B cell (primary cell): Measurements from ENCODE around the gene PRKCZ. TPM values are rescaled to one million over a fixed set of nuclear protein-coding genes. Genes with fewer than 3 reads are reported as not detected.

Experiments used
- ATAC-seq: fragments of 200-7000 bp; cut with Tn5 transposase; one replicate; pipeline ENCODE4 v1.10.0; 2021; ENCODE audit warnings: low read depth, mild to moderate bottlenecking, moderate number of reproducible peaks, moderate library complexity
- CTCF ChIA-PET: fragments of 350-600 bp; sonication (Branson Sonifier 250); formaldehyde crosslinking; loops from one replicate; lab custom pipeline; 2021; ENCODE audit warnings: antibody characterized with exemption, inconsistent platforms; lab: Charles Lee
- POLR2A ChIA-PET: fragments of 350-600 bp; sonication (Branson Sonifier 250); formaldehyde crosslinking; loops from one replicate; lab custom pipeline; 2021; ENCODE audit warnings: antibody characterized with exemption; lab: Charles Lee
- DNase-seq: peaks from one replicate; pipeline ENCODE4 v3.0.0; 2013
- H2AFZ ChIP-seq: 2 replicates; pipeline ENCODE4 v1.6.1; 2012; ENCODE audit warnings: mild to moderate bottlenecking, low read depth, low read length; ENCODE audit not compliant: insufficient read depth, poor library complexity, severe bottlenecking
- H3K27ac ChIP-seq, 2 donors: 1 replicate in 1 of 2; 2 replicates in 1 of 2; pipeline ENCODE4 v1.5.1; 2012 to 2013; ENCODE audit warnings: low read length in 2 of 2, mild to moderate bottlenecking in 2 of 2, moderate library complexity in 1 of 2
- H3K27me3 ChIP-seq, 4 experiments: fragments of 200-600 bp in 1 of 4; sonication (generic) in 1 of 4; replicated peaks in 1 of 4; 1 replicate in 2 of 4; 2 replicates in 2 of 4; pipeline versions ENCODE4 v1.6.1 to v1.7.0; 2013 to 2016; ENCODE audit warnings: low read length in 3 of 4, mild to moderate bottlenecking in 2 of 4, mixed read lengths in 1 of 4, moderate library complexity in 1 of 4; ENCODE audit not compliant: insufficient read depth in 4 of 4, control insufficient read depth in 3 of 4; ENCODE audit errors: control extremely low read depth in 1 of 4
- H3K36me3 ChIP-seq, 2 experiments: replicated peaks in 1 of 2; 1 replicate in 1 of 2; 2 replicates in 1 of 2; pipeline versions ENCODE4 v1.6.1 to v1.7.1; 2013; ENCODE audit warnings: low read length in 1 of 2; ENCODE audit not compliant: insufficient read depth in 2 of 2, control insufficient read depth in 1 of 2; ENCODE audit errors: control extremely low read depth in 1 of 2, extremely low read depth in 1 of 2
- H3K4me1 ChIP-seq, 2 donors: fragments of 200-600 bp in 1 of 2; sonication (generic) in 1 of 2; 1 replicate in 1 of 2; 2 replicates in 1 of 2; pipeline versions ENCODE4 v1.5.1 to v1.6.1; 2013 to 2017; ENCODE audit warnings: low read length in 2 of 2; ENCODE audit not compliant: control insufficient read depth in 2 of 2, insufficient read depth in 2 of 2
- H3K4me2 ChIP-seq: replicated peaks from 2 replicates; pipeline ENCODE3; 2012; ENCODE audit warnings: mild to moderate bottlenecking, low read depth, low read length; ENCODE audit not compliant: poor library complexity, severe bottlenecking
- H3K4me3 ChIP-seq, 5 experiments: fragments of 200-600 bp in 1 of 5; sonication (generic) in 1 of 5; 1 replicate in 3 of 5; 2 replicates in 2 of 5; pipeline versions ENCODE4 v1.5.1 to v1.7.0; 2011 to 2016; ENCODE audit warnings: low read length in 4 of 5, mild to moderate bottlenecking in 4 of 5, low read depth in 2 of 5, control low read depth in 1 of 5, moderate library complexity in 1 of 5; ENCODE audit not compliant: insufficient read depth in 1 of 5; ENCODE audit errors: control extremely low read depth in 1 of 5, extremely low read depth in 1 of 5
- H3K79me2 ChIP-seq: fragments of 200-600 bp; sonication (generic); one replicate; pipeline ENCODE4 v1.6.0; 2016; ENCODE audit warnings: low read length; ENCODE audit not compliant: control insufficient read depth, insufficient read depth
- H3K9ac ChIP-seq: fragments of 200-600 bp; sonication (generic); 2 replicates; pipeline ENCODE4 v1.6.1; 2017; ENCODE audit warnings: mild to moderate bottlenecking, low read length, moderate library complexity
- H3K9me3 ChIP-seq, 3 donors: one replicate each; pipeline versions ENCODE4 v1.6.1 to v1.7.1; 2013; ENCODE audit warnings: low read length in 2 of 3; ENCODE audit not compliant: control insufficient read depth in 2 of 3, insufficient read depth in 1 of 3; ENCODE audit errors: control extremely low read depth in 1 of 3
- H4K20me1 ChIP-seq: 2 replicates; pipeline ENCODE4 v1.6.0; 2012; ENCODE audit warnings: mild to moderate bottlenecking, low read length; ENCODE audit not compliant: insufficient read depth, control insufficient read depth, poor library complexity, severe bottlenecking
- H3K27ac Mint-ChIP-seq: one replicate; pipeline ENCODE4 v1.8.0; 2021; ENCODE audit warnings: mixed read lengths
- H3K27me3 Mint-ChIP-seq: one replicate; pipeline ENCODE4 v1.8.0; 2021; ENCODE audit warnings: mixed read lengths
- H3K4me1 Mint-ChIP-seq: one replicate; pipeline ENCODE4 v1.8.0; 2021; ENCODE audit warnings: mixed read lengths
- H3K4me3 Mint-ChIP-seq: one replicate; pipeline ENCODE4 v1.8.0; 2021; ENCODE audit warnings: mixed read lengths
- H3K9me3 Mint-ChIP-seq: one replicate; pipeline ENCODE4 v1.8.0; 2022; ENCODE audit warnings: mixed read lengths; ENCODE audit not compliant: insufficient read depth
- EZH2 ChIP-seq: IDR thresholded peaks from 2 replicates; pipeline ENCODE4 v1.6.1; 2012; ENCODE audit warnings: borderline replicate concordance, low read depth, mild to moderate bottlenecking, moderate library complexity, low read length; ENCODE audit not compliant: insufficient read depth, poor library complexity, severe bottlenecking
- WGBS: methylation state at CpG from one replicate; pipeline ENCODE4 v1.1.5; 2013; ENCODE audit warnings: missing lambda C conversion rate; ENCODE audit not compliant: insufficient coverage; 5-methylcytosine and 5-hydroxymethylcytosine counted together
- intact Hi-C: fragments of 100-400 bp; cut with micrococcal nuclease; formaldehyde crosslinking; loops from one replicate; pipeline ENCODE4 v1.10.0; 2022
- polyA plus RNA-seq: library from polyadenylated mRNA; depleted of rRNA; stranded (reverse); fragments of >200 nt; gene quantifications from 2 replicates; pipeline ENCODE4 v1.2.3, GENCODE V29; 2012
- total RNA-seq, 2 donors: library from RNA; stranded (reverse); fragments of 120-200 nt in 1 of 2; gene quantifications; 1 replicate in 1 of 2; 2 replicates in 1 of 2; pipeline versions ENCODE4 v1.2.3 to v1.2.4, GENCODE V29; 2013 to 2022
- TF ChIP-seq, protein P1 (sequence below): fragments of 200-600 bp; IDR thresholded peaks from one replicate; pipeline ENCODE4 v1.8.0; 2022; ENCODE audit warnings: antibody characterized with exemption, mild to moderate bottlenecking

The PRKCZ gene
- total and polyA plus RNA-seq, 2 donors (not counting 1 experiment from before 2014, with no cell fraction given), result 17.9 to 53.2 TPM

DNA sequence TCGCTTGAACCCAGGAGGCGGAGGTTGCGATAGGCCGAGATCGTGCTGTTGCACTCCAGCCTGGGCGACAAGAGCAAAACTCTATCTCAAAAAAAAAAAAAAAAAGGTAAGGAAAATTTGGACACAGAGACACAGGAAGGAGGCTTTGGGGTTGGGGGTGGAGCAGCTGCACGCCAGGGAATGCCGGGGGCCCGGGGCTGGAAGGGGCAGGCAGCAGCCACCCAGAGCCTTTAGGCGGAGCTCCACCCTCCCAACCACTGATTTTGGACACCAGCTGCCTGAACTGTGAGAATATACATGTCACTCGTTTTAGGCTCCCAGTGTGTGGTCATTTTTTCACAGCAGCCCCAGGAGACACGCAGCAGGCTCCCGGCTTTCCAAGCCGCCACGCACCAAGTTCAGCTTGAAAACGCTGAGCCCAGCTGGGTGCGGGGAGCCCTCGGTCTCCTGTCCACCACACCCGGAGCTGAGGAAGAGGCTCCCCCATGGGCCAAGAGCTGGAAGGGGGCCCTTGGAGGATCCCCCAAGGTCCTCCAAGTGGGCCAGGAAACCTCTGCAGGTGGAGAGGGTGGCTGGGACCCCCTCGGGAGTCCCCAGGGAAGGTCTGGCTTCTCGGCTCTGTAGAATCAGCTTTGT, 150.2 kb downstream of the PRKCZ start:
- Histone ChIP-seq H3K36me3 (no peaks in the 10 kb centered on the region), H3K27ac (no peak overlapping the region), H3K79me2 (peaks cover 6% of the 10 kb centered on the region), H4K20me1 (no peaks in the 10 kb centered on the region), H3K9ac (no peak overlapping the region), H3K4me2 (peak overlapping the region; percentile 30), H3K4me1 (peaks cover 46 to 59% of the 10 kb centered on the region in 2 donors), H3K27me3 (no peaks in the 10 kb centered on the region), H3K4me3 (no peak overlapping the region), H2AFZ (no peak overlapping the region), H3K9me3 (no peaks in the 10 kb centered on the region)
- Mint-ChIP-seq H3K27me3 (no peaks in the 10 kb centered on the region), H3K27ac (no peak overlapping the region), H3K4me3 (no peak overlapping the region), H3K4me1 (peaks cover 39% of the 10 kb centered on the region), H3K9me3 (no peaks in the 10 kb centered on the region)
- DNase-seq, result no peak
- TF ChIP-seq, protein P1, sequence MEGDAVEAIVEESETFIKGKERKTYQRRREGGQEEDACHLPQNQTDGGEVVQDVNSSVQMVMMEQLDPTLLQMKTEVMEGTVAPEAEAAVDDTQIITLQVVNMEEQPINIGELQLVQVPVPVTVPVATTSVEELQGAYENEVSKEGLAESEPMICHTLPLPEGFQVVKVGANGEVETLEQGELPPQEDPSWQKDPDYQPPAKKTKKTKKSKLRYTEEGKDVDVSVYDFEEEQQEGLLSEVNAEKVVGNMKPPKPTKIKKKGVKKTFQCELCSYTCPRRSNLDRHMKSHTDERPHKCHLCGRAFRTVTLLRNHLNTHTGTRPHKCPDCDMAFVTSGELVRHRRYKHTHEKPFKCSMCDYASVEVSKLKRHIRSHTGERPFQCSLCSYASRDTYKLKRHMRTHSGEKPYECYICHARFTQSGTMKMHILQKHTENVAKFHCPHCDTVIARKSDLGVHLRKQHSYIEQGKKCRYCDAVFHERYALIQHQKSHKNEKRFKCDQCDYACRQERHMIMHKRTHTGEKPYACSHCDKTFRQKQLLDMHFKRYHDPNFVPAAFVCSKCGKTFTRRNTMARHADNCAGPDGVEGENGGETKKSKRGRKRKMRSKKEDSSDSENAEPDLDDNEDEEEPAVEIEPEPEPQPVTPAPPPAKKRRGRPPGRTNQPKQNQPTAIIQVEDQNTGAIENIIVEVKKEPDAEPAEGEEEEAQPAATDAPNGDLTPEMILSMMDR, result no peak
- TF ChIP-seq EZH2, result no peak
- CTCF ChIA-PET, result interaction anchor here (1.0 to 13.5 kb wide), 4 partner anchors 24 to 181 kb away, joined by 3 to 295 read pairs (median 4); no protein-coding TSS in a partner anchor
- POLR2A ChIA-PET, result interaction anchor here (0.6 to 1.6 kb wide), 2 partner anchors 14 to 29 kb away, joined by 3 to 4 read pairs; no protein-coding TSS in a partner anchor
- intact Hi-C loops, result no loop called here
- WGBS, result 82% methylated on average over 15 of the region's 21 CpGs
- ATAC-seq, result no peak

DNA sequence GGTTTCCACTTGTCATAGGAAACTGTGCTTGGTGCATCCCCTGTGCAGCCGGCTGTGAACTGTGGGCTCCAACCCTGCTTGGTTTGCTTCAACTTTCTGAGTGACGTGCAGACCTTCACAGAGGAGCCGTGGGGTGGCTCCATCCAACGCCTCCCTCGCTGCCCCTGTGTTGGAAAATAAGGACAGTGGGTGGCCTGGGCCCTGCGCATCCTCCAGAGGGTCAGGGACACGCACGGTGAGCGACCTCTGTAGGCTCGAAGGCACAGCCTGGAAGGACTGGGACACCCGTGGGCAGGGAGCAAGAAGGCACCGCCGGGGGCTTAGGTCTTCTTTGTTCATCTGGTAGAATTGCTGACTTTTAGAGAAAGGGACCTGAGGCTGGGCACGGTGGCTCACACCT, 150.9 kb downstream of the PRKCZ start:
- Mint-ChIP-seq H3K27me3 (no peaks in the 10 kb centered on the region), H3K9me3 (no peaks in the 10 kb centered on the region), H3K27ac (peak overlapping the region; percentile 65), H3K4me3 (peak overlapping the region; percentile 26), H3K4me1 (peaks cover 42% of the 10 kb centered on the region)
- Histone ChIP-seq H3K36me3 (no peaks in the 10 kb centered on the region), H3K27ac (no peak overlapping the region), H4K20me1 (no peaks in the 10 kb centered on the region), H3K79me2 (peaks cover 6% of the 10 kb centered on the region), H2AFZ (no peak overlapping the region), H3K4me2 (peak overlapping the region; percentile 30), H3K9me3 (peaks cover 0 to 2% (median 0%) of the 10 kb centered on the region in 3 donors), H3K4me1 (peaks cover 49 to 61% of the 10 kb centered on the region in 2 donors), H3K9ac (no peak overlapping the region), H3K27me3 (no peaks in the 10 kb centered on the region), H3K4me3 (no peak overlapping the region)
- CTCF ChIA-PET, result interaction anchor here (1.0 to 13.5 kb wide), 3 partner anchors 87 to 180 kb away, joined by 3 to 295 read pairs (median 3); no protein-coding TSS in a partner anchor
- intact Hi-C loops, result no loop called here
- no peak for DNase-seq
- TF ChIP-seq EZH2, result no peak
- TF ChIP-seq, protein P1, result no peak
- POLR2A ChIA-PET, result interaction anchor here (0.6 kb wide), 1 partner anchor 13 kb away, joined by 3 read pairs; no protein-coding TSS in a partner anchor
- ATAC-seq, result no peak
- 82% methylated on average over 13 of the region's 14 CpGs for WGBS
